T-helper 1 cell treated with Interleukin-12 subunit alpha and Interleukin-12 subunit beta and Interleukin-4 antibody, amounts not matched to agents 30 ng/mL and 1 ng/mL, for 36 hours (primary cell): ENCODE measurements around the gene SGMS1. TPM values are rescaled to one million over a fixed set of nuclear protein-coding genes. Genes with fewer than 3 reads are reported as not detected.
"Not testable (repeated sequence)": the region's sequence is repeated elsewhere in the genome, so short reads cannot be mapped to it uniquely, and the experiment has no call there.

Experiments used
- intact Hi-C: fragments of 100-400 bp; cut with micrococcal nuclease; formaldehyde crosslinking; loops from one replicate; pipeline ENCODE4 v1.15.1; 2024
- total RNA-seq: library from RNA; stranded (reverse); gene quantifications from 2 replicates; pipeline ENCODE4 v1.2.3, GENCODE V29; 2022

SGMS1 gene
- total RNA-seq, 1 donor from 2014 or later = 24.4 TPM

DNA sequence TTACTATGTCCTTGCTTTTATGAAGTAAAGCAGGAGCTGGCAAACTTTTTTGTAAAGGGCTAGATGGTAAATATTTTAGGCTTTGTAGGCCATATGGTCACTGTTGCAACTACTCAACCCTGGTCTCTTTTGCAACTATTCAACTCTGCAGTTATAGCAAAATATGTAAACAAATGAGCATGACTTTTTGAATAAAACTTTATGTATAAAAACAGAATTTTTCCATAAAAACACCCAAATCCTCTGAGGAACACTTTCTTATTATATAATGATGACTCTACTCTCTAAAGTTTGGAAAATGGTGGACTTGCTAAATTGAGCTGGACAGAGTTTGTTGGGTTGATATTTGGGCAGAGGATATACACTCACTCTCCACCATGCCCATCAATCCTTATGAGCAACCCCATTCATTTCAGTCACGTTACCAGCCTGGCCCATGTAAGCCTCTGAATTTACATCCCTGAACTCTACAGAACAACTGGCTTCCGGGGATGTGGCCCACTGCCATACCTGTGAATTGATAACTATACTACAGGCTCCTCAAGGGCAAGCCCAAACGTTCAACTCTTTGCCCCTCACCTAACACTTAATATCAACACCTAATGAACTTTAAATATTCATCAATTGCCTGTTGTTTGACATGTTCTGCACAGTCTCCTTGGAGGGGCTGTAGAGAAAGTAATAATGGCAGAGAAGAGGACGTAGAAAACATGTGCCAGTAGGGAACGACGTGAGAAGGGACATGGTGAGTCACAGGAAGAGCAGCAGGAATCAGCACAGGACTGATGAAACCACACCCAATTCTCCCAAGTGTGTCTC lies 37.6 kb downstream of the SGMS1 start:
- intact Hi-C loops = no loop called here

DNA sequence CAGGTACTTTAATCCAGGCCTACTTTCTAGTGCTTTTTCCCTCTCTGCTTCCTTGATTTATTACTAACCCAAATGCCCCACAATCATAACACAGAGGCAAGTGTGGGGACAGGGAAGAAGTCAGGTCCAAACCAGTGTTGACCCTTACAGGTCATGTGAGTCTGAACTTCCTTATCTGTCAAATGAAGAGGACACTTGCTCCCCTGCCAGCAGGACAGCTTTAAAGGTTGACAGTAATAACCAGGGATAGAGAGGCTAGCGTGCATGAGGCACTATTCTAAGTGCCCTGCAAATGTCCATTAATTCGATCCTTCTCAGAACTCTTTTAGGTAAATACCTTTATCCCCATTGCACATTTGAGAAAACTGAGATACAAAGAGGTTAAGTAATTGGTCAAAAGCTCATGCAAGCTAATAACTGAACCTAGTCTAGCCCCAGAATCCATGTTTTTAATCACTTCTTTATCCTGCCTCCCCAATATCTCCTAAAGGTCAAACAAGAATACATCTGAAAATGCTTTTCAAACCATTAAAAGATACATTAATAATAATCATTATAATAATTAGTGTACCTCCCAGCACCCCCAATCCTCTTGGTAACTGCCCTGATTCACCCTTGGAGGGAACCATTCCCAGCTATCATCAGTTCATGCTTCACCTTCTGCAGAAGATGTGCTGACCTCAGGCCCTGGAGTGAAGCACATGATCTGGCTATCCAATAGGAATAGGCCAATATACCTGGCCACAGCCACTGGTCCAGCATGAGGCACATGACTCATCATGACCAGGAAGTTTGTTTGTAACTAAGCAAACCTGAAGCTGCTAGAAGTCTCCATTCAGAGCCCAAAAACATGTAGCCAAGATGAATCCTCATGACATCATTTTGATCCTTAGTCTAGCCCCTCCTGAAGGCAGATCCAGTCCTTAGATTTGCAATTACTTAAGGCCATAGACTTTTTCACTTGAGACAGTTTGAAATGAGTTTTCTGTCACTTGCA lies 40.7 kb downstream of the SGMS1 start:
- intact Hi-C loops = no loop called here

DNA sequence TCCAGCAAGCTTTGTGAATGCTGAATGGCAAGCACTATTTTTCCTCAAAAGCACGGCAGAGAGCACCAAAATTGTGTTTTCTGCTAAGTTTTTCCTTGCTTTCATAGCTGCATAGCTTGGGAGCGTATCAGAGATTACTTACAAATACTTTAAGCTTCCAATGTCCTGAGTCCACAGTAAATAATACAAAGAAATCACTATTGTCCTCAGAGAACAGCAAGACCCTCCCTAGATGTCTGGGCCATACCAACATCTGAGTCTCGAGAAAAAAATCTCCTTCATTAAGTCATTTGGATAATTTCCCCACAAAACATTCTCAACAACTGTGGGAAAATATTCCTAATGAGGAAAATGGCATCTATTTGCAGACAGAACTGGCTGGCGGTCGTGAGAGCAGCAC lies 41.7 kb downstream of the SGMS1 start:
- intact Hi-C loops = no loop called here

DNA sequence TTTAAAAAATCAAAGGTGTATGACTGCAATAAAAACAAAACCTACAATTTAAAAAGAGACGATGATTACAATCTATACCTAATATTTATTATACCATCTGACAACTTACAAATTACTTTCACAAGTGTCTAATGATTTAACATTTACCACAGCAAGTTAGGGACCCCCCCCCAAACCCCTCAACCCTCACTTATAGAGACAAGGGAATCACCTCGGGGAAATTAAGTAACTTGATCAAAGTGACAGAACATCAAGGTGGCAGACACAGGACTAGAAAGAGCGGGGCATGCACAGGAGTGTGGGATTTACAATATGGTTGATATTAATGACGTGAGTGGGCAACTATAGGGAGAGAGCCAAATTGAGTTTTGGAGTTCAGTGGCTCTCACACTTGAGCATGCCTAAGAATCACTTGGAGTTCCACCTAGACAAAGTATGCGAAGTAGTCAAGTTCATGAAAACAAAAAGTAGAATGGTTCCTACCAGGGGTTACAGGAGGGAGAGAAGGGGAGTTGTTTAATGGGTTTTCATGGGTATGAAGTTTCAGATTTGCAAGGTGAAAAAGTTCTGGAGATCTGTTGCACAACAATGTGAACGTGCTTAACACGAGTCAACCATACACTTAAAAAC lies 43.4 kb downstream of the SGMS1 start:
- intact Hi-C loops = no loop called here

DNA sequence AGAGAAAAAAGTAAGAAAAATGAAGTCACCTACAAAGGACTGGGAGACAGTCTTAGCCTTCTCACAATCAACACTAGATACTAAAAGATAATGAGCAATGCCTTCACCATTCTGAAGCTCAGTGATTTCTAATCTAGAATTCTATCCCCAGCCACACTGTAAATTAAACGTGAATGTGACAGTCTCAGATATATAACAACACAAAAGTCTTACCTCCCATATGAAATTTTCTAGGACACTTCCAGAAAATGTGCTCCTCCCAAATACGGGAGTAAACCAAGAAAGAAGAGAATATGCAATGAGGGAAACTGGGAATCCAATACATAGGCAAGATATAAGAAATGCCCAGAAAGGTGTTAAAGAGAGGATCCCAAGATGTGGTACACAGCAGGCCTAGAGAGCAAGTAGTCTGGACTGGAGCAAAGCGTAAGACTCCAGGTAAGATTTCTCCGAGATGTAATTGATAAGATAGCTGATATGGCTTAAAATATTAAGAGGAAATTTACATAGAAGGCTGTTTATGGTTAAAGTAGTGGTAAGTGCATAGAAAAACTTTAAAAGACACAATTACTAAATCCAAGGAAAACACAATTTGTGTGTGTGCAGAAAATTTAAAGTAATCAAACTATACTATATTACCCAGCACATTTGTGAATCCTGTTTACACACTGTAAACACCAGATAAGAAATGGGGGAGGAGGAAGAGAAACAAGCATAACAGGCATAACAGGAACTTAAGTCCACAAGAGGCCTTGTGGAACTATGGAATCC lies 44.1 kb downstream of the SGMS1 start:
- intact Hi-C loops = no loop called here

DNA sequence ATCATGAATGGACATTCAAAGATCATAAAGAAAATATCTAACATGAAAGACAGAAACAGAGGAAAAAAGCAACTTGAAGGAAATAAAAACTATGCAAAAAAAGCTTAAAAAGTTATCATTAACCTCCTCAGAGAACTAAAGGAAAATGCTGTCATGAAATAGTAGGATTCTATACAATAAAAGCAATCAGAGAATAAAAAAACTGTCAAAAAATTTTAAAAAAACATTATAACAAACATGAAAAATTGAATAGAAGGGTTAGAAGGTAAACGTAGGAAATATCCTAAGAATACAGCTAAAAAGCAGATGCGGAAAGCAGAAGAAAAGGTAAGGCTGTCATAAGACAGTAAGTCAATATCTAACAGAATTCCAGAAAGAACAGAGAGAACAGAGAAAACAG lies 44.8 kb downstream of the SGMS1 start:
- intact Hi-C loops = no loop called here

DNA sequence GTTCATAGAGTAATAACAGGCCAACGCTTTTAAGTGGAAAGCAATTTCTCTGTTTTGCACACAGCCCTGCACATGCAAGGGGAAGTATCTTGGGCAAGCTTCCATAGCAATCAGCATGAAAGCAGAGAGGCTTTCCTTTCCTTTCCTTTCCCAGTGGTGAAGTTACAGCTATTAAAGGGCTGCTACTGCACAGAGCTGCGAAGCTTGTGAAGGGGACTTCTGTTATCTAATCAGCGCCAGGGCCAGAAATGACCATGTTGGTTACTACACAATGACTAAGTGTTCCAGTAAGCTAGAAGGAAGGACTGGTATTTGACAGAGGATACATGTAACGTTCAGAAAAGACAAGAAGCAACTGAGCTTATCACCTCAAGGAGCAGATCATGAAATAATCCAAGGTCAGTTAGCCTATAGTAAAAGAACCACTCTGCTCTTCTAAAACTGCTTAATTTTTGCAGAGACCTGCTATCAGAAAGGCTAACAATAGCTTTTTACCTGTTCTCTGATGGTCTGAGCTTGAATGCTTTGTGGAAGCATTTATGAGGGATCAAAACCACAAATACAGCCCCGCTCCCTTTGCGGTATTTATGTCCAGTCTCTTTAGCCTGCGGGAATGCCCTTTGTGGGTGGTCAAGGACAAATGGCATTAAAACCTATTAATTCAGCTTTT lies 45.9 kb downstream of the SGMS1 start:
- intact Hi-C loops = no loop called here

DNA sequence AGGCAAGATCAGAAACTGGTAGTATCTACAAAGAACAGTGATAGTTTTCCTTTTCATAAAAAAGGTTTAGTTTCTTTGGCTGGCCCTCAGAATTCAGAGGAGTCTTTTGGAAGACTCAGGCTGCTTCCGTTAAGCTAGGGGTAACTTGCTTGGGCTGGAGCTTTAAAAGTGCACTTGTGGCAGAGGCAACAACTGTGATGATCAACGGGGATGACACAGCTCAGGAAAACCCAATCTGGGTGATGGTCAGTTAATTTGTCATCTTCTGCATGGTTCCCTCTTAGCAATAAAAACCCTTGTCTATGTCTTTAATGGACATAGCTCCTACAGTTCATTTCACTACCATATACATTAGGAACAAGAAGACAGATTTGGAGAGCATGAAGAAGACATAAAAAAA lies 46.7 kb downstream of the SGMS1 start:
- intact Hi-C loops = no loop called here

DNA sequence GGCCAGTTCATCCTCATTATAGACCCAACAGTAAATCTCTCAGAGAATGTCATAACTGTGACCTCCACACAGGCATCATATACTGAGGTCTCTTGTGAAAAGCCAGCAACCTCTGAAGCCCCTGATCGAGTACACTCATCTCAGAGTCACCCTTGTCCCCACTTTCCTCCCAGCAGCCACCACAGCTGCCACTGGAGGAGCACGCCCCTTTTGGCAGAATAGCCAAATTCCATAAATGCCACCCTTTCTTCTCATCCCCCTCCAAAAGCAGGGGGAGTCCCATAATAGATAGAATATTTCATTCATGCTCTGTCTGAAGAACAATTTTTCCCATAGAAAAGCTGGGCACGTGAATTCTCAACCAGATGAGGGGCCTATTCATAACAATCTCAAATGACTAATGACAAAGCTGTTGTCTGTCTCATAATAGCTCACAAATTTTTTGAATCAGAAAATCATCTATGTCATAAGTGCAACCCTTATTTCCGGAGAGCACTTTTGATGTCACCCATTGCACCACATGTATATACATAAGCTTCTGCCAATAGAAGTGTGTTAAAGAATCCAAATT lies 47.4 kb downstream of the SGMS1 start:
- intact Hi-C loops = no loop called here

DNA sequence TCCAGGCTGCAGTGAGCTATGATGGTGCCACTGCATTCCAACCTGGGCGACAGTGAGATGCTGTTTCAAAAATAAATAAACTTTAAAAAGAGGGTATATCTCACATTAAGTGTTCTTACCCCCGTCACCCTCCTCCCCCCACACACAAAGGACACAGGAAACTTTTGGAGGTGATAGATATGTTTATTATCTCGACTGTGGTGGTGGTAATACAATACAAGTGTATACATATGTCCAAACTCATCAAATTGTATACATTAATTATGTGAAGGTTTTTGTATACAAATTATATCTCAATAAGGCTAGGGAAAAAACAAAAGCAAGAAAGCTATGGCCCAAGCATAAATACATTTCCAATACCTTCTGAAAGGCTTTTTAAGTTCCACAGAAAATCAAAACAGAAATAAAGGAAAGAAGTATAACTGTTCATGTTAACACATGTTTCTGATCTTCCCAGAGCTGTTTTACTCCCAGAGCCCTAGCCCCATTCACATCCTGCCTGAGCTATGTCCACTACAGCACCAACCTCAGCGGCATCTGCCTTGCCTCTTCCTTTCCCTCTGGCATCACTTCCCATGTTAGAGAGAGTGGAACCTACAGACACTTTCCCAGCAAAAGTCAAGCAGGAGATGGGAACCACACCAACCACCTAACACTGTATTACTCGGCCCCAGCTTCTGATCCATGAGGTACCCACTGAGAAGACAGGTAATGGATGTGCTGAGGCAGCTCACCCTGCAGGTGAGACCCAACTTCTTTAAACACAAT lies 48.1 kb downstream of the SGMS1 start:
- intact Hi-C loops = no loop called here

DNA sequence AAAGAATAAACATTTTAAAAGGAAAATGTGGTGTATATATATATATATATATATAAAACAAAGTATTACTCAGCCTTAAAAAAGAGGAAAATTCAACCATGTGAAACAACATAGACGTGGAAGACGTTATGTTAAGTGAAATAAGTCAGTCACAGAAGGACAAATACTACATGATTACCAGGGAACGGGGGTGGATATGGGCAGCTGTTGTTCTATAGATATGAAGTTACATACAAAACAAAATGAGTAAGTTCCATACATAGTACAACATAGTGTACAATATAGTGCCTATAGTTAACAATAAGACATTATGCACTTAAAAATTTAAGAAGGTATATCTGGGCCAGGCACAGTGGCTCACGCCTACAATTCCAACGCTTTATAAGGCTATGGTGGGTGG lies 48.8 kb downstream of the SGMS1 start:
- intact Hi-C loops = no loop called here

DNA sequence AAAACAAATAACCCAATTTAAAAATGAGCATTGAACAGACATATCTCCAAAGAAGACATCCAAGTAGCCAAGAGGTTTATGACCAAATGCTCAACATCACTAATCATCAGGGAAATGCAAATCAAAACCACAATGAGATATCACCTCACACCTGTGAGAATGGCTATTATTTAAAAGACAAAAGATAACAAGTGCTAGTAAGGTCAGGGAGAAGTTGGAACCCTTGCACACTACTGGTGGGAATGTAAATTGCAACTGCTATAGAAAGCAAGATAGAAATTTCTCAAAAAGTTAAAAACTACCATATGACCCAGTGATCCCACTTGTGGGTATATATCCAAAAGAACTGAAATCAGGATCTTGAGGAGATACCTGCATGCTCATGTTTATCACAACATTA lies 49.5 kb downstream of the SGMS1 start:
- intact Hi-C loops = no loop called here

DNA sequence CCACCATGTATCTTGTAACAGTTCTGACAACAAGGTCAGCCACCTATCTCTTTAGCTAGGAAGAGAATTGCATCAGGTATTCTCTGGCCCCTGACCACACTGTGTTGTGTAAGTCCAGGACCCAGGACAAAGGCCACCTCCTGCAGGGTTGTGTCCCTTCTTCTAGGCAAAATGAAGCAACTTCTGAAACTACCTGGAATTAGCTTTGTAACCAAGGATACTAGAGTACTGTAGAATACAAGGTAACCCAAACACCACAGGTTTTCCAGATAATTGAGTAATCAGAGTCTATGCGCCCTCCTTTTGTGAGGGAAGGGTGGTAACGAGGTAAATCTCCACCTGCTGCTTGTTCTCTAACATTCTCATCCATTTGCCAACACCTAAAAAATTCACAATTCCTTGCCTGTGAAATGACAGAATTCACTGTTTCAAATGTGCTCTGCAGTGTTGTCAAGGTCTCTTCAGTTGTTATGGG lies 51.7 kb downstream of the SGMS1 start:
- intact Hi-C loops = no loop called here

DNA sequence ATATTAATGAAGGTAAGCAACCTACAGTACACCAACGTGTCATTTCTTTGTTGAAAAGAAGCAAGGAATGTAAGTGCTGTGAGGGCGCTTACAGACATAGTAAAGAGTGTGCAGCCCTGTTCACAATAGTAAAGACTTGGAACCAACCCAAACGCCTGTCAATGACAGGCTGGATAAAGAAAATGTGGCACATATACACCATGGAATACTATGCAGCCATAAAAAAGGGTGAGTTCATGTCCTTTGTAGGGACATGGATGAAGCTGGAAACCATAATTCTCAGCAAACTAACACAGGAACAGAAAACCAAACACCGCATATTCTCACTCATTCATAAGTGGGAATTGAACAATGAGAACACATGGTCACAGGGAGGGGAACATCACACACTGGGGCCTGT lies 55.0 kb downstream of the SGMS1 start:
- intact Hi-C loops = not testable (repeated sequence)

DNA sequence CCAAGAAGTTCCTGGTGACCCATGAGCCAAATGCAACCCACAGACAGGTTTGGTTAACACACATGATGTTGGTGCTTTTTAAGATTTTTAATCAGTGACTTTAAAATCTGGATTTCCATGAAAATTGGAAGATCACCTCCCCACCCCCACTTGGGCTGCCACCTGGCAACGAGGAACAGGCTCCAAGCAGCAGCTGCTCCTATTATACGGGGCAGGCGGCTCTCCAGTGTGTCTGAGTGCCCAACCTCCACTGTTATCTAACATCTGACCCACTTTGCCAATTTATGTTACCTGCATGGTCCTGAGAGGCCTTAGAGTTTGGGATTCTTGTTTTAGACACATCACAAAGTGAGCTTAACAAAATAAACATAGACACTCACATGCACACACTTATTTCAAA lies 56.4 kb downstream of the SGMS1 start:
- intact Hi-C loops = no loop called here

DNA sequence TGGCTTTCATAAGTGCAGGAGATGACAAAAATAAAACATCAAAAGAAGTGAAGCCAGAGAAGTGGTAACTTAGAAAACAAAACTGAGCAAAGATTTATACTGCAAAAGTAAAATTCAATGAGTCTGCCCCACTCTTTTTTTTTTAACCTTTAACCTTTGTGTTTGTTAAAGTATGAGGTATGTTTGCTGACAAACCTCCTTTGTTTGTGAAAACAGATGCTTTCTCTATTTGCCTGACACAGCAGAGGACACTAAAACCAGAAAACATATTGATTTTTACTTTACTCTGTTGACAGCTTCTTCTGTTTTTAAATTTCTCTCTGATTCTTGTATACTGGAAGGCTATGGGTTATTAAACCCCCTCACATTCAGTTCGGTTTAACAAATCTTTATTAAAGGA lies 57.6 kb downstream of the SGMS1 start:
- intact Hi-C loops = no loop called here

DNA sequence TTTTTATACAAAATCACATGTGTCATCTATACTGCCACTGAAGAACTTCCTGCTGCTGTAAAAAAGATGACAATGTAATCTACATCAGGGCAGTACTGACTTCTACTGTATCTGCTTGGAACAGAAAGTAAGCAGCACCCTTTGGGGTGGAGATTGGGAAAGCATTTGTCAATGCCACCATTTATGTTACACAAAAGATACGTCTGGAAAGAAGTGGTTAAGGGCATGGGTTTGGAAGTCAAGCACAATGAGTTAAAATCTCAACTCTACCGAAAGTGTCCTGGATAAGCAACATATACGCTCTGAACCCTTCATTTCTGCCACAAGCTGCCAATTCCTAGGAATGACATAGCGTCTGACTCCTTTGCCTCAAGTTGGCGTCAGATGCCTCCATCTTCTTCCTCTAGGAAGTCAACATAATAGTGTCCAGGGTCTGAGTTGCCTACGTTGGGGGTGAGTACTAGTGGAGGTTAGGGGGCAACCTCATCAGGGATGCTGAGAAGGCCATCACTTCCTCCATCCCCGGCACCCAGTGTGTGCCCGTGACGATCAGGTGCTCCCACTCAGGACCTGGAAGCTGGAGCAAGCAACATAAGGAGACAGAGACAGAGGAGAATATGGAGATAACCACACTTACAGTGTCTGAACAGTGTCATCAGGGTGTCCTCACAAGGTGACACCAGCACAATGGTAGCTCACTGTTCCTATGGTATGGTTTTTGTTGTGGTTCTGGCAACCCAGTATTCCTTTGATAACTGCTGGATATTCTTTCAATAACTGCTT lies 58.3 kb downstream of the SGMS1 start:
- intact Hi-C loops = no loop called here

DNA sequence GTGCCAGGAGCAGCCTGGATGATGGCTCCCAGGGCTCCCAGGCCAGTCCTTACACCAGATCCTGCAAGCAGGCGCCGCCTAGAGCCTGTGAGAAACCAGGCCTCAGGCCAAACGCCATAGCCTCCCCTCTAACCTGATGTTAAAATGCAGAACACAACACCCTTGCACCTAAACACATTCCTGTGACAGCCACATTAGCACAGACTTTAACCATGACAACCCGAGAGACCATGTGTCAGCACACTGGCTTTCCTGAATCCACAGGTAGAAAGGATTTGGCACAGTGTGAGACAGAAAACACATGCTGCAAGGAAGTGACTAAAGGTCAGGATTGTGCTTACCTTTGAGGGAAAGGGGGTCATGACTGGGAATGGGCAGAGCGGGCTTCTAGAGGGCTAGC lies 59.9 kb downstream of the SGMS1 start:
- intact Hi-C loops = no loop called here
